Activated CD8-positive, alpha-beta memory T cell treated with anti-CD3 and anti-CD28 coated beads for 4 hours (primary cell): ENCODE measurements around the gene GOSR1.
"Not testable (repeated sequence)": the region's sequence is repeated elsewhere in the genome, so short reads cannot be mapped to it uniquely, and the experiment has no call there.

Experiments used
- DNase-seq, 2 donors: peaks; one replicate each; pipeline ENCODE4 v3.0.0-alpha.2; 2020; ENCODE audit warnings: low read depth in 2 of 2

The GOSR1 gene

GRCh38 chr17:30477083-30477773, at the start of gene GOSR1:
TSS of gene GOSR1 (plus strand) at chr17:30477408. CDS start at chr17:30477434, 26 bp downstream.
- peak; percentile 82 to 86 for DNase-seq

GRCh38 chr17:30427611-30428010, 49.6 kb upstream of the GOSR1 start:
- no peak for DNase-seq

DNA sequence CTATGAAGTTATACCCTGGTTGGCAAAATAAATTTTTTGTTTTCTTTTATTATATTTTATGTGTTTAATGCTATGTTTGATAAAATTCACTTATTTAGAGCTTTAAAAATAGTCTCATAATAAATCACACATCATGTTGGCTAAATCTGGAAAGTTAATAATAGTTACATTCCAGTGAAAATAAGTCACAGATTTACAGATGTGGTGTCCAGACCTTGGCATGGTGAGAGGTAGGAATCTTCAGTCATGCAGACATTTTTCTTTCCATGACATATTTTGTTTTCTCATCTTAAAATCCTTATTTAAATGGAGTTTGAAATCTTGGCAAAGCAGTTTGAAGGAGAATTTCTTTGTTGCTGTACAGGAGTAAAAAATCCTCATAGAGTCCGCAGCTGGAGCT, 48.1 kb upstream of the GOSR1 start:
- no peak for DNase-seq

DNA sequence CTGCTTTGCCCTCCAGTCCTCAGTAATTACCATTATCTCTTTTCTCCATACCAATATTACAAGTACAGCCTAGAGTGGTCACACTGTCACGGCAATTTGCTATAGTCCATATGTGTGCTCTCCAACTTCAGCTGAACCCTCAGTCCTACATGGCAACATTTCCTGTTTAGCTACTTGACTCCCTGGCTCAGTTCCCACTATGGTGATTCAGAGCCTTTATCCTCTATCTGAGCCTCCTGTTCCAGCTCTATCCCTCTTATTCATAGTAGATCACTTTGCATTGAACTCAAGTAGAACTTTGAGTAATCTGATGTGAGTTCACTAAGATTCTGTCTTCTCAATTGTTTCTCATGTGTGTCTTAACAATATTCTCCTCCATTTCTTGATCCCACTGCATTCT, 43.7 kb upstream of the GOSR1 start:
- DNase-seq: no peak

DNA sequence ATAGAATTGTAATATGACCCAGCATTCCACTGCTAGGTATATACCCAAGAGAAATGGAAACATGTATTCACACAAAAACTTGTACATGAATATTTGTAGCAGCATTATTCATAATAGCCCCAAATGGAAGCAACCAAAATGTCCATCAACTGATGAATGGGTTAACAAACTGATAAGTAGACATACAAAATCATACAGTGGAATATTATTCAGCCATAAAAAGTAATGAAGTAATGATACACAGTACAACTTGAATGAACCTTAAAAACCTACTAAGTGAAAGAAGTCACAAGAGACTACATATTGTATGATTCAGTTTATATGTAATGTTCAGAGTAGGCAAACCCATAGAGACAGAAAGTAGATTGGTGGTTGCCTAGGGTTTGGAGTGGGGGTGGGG, 40.5 kb upstream of the GOSR1 start:
- DNase-seq: no peak

GRCh38 chr17:30443721-30444120, 33.5 kb upstream of the GOSR1 start:
- DNase-seq: no peak

DNA sequence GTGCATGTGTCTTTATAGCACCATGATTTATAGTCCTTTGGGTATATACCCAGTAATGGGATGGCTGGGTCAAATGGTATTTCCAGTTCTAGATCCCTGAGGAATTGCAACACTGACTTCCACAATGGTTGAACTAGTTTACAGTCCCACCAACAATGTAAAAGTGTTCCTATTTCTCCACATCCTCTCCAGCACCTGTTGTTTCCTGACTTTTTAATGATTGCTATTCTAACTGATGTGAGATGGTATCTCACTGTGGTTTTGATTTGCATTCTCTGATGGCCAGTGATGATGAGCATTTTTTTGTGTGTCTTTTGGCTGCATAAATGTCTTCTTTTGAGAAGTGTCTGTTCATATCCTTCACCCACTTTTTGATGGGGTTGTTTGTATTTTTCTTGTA, 30.6 kb upstream of the GOSR1 start:
- DNase-seq: not testable (repeated sequence)

GRCh38 chr17:30449480-30449879, 27.7 kb upstream of the GOSR1 start:
- no peak for DNase-seq

GRCh38 chr17:30450125-30451027, 26.8 kb upstream of the GOSR1 start:
- no peak for DNase-seq

GRCh38 chr17:30454635-30455034, 22.6 kb upstream of the GOSR1 start:
- no peak for DNase-seq

- no peak for DNase-seq
Measured at GRCh38 chr17:30458371-30458770, 18.8 kb upstream of the GOSR1 start.

- not testable (repeated sequence) for DNase-seq
Measured at GRCh38 chr17:30458797-30459413, 18.3 kb upstream of the GOSR1 start.

- DNase-seq: no peak
Measured at GRCh38 chr17:30468465-30468864, 8.7 kb upstream of the GOSR1 start.

DNA sequence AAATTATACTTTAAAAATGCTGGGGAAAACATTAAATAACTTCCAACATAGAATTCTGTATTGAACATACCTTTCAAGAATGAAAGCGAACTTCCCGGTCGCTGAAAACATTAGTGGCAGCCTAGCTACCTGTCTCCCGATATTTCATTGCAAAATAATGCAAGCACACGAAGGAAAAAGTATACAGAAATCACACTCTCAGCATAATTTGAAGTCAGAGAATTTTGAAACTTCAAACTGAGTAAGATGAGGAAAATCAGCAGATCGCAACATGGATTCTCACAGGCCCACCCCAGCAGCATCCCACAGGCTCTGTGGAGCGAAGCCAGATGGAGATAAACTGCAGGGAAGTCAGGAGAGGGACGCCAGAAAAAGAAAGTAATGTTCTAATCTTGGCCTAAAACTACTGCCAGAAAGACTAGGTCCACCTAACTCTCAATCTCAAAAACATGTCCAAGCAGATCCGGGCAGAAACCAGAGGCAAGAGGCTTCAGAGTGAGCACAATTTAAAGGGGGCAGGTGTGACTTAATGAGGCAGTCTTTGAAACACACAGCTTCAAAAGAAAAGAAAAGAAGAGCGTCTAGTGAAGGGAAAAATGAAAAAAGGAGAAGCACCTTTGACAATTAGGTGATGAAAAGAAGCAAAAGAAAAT, 4.8 kb upstream of the GOSR1 start:
- no peak for DNase-seq

GRCh38 chr17:30475206-30475605, 2.0 kb upstream of the GOSR1 start:
- no peak for DNase-seq

DNA sequence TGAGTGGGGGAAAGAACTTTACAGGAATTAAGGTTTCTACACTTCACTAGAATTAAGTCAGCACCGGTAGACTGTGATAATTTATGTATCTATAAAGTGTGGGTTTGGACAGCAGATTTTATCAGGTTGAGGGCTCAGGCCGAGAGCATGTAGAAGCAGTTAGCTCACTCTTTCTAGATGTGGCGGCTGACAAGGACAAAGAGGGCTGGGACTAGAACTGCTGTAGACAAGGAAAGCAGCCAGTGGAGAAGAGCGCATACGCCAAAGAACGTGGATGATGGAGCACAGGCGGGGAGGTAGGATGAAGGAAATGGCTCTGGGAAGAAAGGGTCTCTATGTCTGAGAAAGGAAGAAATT, 504 bp upstream of the GOSR1 start:
- DNase-seq: peak in 1 of 2 donors; percentile 1

GRCh38 chr17:30477774-30478115, 537 bp downstream of the GOSR1 start:
- no peak for DNase-seq

DNA sequence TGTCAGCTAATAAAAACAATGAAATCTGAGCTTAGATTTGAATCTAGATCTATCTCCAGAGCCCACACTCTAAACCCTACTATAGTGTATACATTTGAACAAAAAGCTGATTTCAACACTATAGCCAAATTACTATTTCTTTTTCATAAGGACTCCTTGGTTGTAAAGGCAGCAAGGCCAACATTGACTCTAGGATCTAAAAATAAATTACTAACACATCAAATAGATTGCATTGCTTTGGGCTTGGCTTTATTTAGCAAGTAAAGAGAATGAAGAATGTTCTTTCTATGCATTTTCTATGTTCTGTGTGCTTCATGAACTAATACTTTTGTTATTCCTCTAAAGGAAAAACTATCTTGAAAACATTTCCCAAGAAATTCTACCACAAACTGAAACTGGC, 5.3 kb downstream of the GOSR1 start:
- DNase-seq: no peak

GRCh38 chr17:30483159-30483558, 6.0 kb downstream of the GOSR1 start:
- no peak for DNase-seq

DNA sequence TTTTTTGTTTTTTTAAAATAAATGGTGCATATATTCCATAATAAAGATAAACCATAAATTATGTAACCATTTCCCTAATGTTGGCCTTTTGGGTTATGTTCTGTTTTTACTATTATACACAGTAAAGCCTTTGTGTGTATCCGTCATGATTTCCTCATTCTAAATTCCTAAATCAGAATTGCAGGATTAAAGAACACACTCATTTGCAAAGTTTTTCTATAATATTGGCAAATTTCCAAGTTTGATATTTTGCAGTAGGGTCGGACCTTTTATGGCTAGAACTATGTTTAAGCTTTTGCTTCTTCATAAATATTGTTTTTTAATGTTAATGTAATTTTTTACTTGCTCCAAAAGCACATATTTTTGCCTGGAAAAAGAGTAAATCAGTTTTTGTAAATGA, 16.6 kb downstream of the GOSR1 start:
- no peak for DNase-seq

- no peak for DNase-seq
Measured at GRCh38 chr17:30495586-30495985, 18.4 kb downstream of the GOSR1 start.

GRCh38 chr17:30503558-30503957, 26.4 kb downstream of the GOSR1 start:
- no peak for DNase-seq
